H7 (cell line): ENCODE measurements around the gene PLEKHM1. TPM values are rescaled to one million over a fixed set of nuclear protein-coding genes. Genes with fewer than 3 reads are reported as not detected.

Experiments
- DNase-seq: peaks from one replicate; pipeline ENCODE4 v3.0.0; 2012
- H3K27me3 ChIP-seq: 2 replicates; pipeline ENCODE4 v1.6.0; 2011; ENCODE audit warnings: mild to moderate bottlenecking, low read length; ENCODE audit not compliant: control insufficient read depth, insufficient read depth
- H3K36me3 ChIP-seq: replicated peaks from 2 replicates; pipeline ENCODE4 v1.5.1; 2011; ENCODE audit warnings: low read length; ENCODE audit not compliant: control insufficient read depth, insufficient read depth
- H3K4me3 ChIP-seq: 2 replicates; pipeline ENCODE4 v1.5.1; 2011; ENCODE audit warnings: low read depth, mild to moderate bottlenecking, control low read depth, low read length, moderate library complexity; ENCODE audit not compliant: insufficient read depth
- total RNA-seq: library from RNA; depleted of rRNA; stranded (reverse); fragments of >200 nt; shearing (Covaris generic); gene quantifications from 2 replicates; pipeline ENCODE4 v1.2.3, GENCODE V29; 2014

PLEKHM1 gene
- total RNA-seq, 1 experiment from 2014 or later, result 5.8 TPM

DNA sequence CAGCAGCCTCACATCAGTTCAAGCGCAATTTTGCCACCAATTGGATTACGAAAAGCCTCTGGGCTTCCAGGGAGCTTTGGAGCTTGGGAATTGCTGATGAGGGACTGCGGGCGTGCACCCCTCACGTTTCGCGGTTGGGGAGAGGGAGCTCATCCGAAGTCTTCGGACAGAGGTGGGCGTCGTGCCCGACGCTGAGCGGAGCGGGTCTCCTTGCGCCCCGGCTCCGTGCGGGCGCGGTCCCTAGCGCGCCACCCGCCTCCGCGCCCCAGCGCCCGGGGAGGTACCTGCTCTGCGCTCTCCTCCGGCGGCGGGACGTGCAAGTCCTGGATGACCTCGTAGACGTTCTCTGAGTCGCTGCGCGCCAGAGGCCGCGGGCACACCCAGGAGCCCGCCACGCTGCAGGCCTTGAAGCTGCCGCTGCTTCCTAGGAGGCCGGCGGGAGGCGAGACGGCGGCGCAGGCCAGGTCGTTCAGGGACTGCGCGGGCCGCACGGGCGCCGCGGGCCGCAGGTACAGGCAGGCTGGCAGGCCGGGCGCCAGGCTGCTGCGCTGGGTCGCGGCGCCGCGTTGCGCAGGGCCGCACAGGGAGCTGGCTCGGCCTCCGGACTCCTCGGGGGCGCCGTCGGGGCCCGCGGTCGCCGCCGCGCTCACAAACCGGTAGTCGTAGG, 61.0 kb downstream of the PLEKHM1 start:
- H3K4me3 ChIP-seq, result peak overlapping the region; percentile 34
- peaks cover 50% of the 10 kb centered on the region for H3K27me3 ChIP-seq
- no peaks in the 10 kb centered on the region for H3K36me3 ChIP-seq
- DNase-seq, result peak; percentile 79

DNA sequence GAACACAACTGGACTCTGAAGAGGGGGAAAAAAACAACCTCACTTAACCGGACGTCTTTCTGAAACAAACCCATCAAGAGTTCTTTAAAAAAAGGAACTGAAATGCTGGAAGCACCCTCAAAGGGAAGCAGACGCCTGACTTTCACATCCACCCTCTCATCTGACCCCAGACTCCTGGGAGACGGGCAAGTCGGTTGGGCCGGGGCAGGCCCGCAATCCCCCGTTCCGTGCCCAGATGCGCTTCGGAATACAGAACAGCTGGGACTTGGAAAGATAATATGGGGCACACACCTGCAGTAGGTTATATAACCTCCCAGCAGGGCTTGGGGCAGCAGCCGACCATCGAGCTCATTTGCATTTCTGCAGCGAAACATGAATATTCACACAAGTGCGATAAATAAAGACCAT, 61.6 kb downstream of the PLEKHM1 start:
- H3K27me3 ChIP-seq, result peaks cover 50% of the 10 kb centered on the region
- H3K4me3 ChIP-seq, result peak overlapping the region; percentile 34
- no peaks in the 10 kb centered on the region for H3K36me3 ChIP-seq
- DNase-seq, result no peak

DNA sequence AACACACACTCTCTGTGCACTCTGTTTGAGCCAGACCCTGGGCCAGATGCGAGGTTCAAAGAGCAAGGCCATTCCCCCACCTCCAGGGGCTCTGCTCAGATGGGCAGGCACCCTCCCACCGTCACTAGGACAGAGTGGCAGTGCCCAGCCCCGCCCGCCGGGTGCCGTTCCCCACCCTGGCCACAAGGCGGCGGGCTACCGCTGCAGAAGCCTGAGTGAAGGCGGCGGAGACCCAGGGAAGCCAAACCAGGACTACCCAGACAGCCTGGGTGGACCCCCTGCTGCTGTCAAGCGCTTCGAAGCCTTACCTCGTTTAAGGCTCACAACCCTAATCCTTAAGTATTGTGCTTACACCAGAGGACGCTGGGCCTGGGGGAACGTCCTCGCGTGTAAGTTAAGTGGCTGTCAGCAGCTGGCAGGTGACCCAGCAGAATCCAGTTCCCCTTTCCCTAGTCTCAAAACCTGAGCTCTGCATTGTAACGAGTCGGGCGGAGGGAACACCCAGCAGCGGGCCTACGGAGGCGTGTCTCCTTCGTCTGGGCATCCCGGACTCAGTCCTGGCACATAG, 62.4 kb downstream of the PLEKHM1 start:
- Histone ChIP-seq H3K27me3 (peaks cover 46% of the 10 kb centered on the region), H3K36me3 (no peaks in the 10 kb centered on the region), H3K4me3 (no peak overlapping the region)
- peak; percentile 95 for DNase-seq

DNA sequence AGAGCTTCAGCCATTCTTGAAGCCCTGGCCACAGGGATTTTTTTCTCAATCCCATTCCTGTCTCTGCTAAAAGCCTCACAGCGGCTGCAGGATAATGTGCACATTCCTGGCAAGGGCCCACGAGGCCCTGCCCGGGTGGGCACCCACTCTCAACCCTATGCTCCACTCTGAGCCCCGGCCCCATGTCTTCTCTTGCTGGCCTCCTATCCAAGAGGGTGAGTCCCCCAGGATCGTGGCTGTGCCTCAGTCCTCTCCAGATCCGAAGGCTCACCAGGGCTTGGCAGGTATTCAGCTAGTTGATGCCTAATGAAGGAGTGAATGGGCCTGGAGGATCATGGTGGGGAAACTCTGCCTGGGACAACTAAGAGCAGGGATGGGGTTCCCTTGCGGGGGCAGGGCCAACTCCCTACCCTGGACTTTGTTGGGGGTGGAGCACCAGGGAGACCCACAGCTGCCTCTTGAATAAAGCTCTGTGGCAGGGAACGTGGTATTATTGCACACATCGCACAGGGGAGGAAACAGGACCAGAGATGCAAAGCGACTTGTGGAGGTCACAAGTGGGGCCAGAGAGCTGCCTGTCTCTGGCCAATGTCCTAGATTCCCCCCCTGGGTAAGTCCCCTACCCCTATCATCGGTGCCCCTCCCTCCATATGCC, 63.2 kb downstream of the PLEKHM1 start:
- peak; percentile 42 for DNase-seq
- Histone ChIP-seq H3K27me3 (peaks cover 40% of the 10 kb centered on the region), H3K4me3 (no peak overlapping the region), H3K36me3 (no peaks in the 10 kb centered on the region)

DNA sequence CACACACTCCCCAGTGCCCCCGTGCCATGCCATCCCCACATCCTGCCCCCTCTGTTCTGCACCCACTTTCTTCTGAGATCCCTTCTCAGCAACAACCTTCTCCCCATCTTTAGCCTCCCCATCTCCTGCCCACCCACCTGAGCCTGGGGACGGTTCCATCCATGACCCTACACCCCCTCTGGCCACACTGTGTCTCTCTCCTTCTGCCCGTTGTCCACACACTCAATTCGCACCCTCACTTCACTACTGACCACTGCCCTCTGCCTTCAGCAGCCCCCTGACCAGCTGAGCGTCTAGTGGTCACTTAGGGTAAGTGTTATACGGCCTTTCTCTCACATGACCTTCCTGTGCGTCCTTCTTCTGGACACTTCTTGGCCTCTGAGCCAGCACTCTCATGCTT, 64.0 kb downstream of the PLEKHM1 start:
- H3K27me3 ChIP-seq, result peaks cover 36% of the 10 kb centered on the region
- no peaks in the 10 kb centered on the region for H3K36me3 ChIP-seq
- peak; percentile 19 for DNase-seq
- no peak overlapping the region for H3K4me3 ChIP-seq

DNA sequence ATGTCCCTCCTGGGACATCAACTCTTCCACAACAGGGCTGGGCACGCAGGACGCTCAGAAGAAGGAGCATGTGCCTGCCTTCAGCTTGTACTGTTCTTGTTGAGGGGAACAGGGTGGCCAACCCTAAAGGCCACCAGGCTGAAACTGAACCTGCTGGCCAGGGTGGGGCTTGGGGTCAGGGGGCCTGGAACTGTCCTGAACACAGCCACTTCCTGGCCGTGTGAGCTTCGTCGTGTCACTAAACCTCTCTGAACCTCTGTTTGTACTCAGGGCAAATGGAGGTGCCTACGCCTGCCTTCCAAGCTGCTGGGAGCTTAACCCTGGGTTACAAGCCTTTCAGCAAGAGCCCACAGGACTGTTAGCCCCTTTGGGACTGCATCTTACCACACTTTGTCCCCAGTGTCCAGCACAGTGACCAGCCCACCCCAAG, 64.5 kb downstream of the PLEKHM1 start:
- Histone ChIP-seq H3K4me3 (no peak overlapping the region), H3K27me3 (peaks cover 31% of the 10 kb centered on the region), H3K36me3 (no peaks in the 10 kb centered on the region)
- no peak for DNase-seq

DNA sequence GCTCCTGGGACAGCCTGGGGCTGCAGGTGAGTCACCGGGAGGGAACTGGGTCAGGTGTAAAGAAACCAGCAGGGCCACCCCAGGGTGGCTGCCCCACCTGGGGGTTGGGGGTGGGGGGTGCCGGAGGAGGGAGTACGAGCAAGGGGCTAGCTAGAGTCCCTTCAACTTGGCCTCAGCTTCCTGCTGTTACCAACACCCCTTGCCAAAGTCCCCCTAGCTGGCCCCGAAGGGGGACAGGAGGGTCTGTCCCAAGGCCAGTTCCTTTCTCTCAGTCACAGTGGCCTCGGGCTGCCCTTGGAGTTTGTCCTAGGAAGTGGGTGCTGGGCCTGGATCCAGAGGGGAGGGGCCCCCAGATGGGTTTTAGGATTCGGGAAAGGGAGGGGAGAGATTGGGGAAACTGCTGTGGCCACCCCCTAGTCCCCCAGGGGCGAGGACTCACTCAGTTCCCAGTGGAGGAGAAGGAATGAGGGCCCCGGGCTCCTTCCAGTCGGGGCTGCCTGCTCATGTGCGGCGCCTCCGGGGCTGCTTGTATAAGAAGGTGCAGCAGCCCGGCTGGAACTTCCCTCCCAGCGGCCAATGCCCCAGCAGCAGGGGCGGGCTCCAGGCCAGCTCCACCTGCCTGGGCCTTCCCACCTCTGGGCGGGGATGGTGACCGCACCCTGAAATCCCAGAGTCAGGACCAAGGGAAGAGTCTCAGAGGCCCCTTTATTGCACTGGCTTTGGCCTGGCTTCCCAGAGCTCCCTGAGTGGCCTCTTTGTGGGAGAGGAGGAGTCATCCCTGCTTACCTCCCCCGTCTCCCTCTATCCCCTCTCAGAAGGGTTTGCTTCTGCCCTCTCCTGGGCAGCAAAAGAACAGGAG, 65.2 kb downstream of the PLEKHM1 start:
- Histone ChIP-seq H3K36me3 (no peaks in the 10 kb centered on the region), H3K27me3 (peaks cover 24% of the 10 kb centered on the region), H3K4me3 (peak overlapping the region; percentile 35)
- DNase-seq, result peak; percentile 91

DNA sequence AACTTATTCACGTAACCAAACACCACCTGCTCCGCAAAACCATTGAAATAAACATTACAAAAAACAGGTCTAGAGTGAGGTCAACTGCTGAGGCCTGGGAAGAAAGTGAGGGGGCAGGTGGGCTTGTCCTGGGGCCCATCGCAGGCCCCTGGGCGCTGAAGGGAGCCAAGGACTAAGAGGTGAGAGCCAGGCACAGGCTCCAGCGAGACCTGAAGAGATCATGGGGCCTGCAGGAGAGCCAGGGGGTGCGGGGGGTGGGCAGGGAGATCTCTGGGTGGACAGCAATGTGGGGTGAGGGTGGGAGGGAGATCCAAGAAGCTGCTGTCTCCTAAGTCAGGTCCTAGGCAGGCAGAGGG, 65.8 kb downstream of the PLEKHM1 start:
- peak overlapping the region; percentile 35; the same call in 1 of the 2 replicates for H3K4me3 ChIP-seq
- peaks cover 18% of the 10 kb centered on the region for H3K27me3 ChIP-seq
- peak; percentile 59 for DNase-seq
- no peaks in the 10 kb centered on the region for H3K36me3 ChIP-seq

DNA sequence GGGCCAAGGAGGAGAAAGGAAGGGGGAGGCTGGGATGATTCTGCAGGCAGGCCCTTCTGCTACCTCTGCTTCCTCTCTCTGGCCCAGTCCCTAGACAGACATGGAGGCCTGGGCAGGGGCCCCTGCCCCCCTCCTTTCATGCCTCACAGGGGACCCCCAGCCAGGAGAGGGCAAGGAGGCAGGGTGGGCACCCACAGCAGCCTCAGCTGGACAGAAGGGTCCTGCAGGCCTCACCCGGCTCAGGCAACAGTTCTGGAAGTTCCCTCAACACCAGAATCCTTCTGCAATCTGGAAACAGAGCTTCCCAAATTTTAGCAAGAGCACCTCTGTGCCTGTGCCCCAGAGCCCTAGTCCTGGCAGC, 66.6 kb downstream of the PLEKHM1 start:
- Histone ChIP-seq H3K27me3 (peaks cover 10% of the 10 kb centered on the region), H3K36me3 (no peaks in the 10 kb centered on the region), H3K4me3 (no peak overlapping the region)
- DNase-seq, result no peak

DNA sequence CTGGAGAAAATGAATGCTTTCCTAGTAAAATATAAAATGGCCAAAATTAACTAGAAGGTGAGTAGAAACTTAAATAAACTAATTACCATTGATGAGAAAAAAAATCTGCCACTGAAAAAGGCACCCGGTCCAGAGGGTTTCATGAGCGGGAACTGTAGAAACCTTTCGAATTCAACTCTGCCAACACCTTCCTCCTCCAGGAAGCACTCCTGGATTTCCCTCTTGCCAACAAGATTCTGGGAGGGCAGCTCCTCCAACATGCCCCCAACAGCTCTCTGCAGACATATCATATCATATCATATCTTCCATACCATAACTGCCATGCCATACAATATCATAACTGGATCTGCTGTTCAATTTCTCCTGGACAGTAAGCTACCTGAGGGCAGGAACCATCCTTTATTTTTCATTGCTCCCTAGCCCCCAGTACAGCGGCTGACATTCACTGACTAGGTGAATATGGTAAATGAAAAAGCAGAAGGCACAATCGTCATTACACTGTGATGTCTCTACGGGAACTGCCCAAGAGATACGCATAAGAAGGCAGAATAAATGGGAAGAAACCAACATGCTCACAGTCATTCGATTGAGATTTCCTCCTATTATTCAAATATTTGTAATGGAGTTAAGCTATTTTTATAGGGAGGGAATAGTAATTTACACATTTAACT, 67.1 kb downstream of the PLEKHM1 start:
- Histone ChIP-seq H3K4me3 (no peak overlapping the region), H3K36me3 (no peaks in the 10 kb centered on the region), H3K27me3 (peaks cover 5% of the 10 kb centered on the region)
- no peak for DNase-seq

DNA sequence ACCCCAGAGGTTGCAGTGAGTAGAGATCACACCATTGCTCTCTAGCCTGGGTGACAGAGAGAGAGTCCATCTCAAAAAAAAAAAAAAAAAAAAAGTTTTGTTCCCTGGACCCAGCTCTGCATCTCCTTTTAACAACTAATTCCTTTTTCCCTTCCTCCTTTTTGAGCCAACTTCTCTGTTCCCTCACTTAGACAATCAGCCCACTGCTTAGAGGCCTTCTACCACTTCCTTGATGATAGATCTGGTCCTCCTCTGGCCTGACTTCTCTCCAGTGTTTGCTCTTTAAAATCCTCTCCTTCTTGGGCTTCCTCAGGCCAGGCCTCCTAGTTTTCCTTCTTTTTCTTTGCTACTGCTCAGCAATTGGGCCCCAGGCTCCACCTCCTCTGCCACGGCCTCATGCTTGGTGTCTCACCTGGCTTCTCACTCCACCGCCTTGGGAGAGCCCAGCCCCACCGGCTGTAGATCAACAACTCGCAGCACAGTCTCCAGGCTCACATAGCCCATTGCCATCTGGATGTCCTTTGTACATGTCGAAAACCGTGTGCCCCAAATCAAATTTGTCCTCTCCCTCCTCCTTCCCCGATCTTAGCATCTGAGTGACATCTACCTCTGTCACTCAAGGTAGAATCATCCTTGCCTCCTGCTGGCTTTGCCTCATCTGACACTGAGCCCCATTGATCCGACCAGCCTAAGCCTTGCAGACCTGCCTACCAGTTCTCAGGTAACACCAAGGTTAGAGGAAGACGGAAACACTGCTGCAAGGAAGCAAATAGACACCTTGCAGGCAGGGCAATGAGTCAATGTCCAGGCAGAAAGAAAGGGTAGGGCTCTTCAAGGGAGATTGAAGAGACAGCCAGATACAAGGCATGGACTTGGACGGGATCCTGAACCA, 75.3 kb downstream of the PLEKHM1 start:
- H3K27me3 ChIP-seq, result no peaks in the 10 kb centered on the region
- DNase-seq, result peak; percentile 29
- no peaks in the 10 kb centered on the region for H3K36me3 ChIP-seq
- H3K4me3 ChIP-seq, result no peak overlapping the region

DNA sequence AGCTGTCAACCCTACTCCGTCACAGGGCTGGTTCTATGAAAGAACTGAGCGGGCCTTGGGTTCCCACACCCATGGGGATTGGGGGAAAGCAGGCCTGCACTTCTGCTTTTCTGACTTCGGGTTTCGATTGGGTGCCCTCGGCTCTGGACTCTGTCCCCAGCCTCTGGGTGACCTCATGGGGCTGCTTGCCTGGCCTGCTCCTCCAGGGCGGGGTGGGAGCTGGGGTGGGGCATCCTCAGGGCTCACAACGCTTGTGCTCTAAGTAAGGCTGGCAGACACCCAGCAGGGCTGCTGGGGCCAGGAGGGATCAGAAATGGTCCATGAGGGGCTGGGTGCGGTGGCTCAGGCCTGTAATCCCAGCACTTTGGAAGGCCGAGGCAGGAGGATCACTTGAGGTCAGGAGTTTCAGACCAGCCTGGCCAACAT, 77.0 kb downstream of the PLEKHM1 start:
- H3K36me3 ChIP-seq, result no peaks in the 10 kb centered on the region
- peak; percentile 36 for DNase-seq
- no peak overlapping the region for H3K4me3 ChIP-seq
- H3K27me3 ChIP-seq, result no peaks in the 10 kb centered on the region

DNA sequence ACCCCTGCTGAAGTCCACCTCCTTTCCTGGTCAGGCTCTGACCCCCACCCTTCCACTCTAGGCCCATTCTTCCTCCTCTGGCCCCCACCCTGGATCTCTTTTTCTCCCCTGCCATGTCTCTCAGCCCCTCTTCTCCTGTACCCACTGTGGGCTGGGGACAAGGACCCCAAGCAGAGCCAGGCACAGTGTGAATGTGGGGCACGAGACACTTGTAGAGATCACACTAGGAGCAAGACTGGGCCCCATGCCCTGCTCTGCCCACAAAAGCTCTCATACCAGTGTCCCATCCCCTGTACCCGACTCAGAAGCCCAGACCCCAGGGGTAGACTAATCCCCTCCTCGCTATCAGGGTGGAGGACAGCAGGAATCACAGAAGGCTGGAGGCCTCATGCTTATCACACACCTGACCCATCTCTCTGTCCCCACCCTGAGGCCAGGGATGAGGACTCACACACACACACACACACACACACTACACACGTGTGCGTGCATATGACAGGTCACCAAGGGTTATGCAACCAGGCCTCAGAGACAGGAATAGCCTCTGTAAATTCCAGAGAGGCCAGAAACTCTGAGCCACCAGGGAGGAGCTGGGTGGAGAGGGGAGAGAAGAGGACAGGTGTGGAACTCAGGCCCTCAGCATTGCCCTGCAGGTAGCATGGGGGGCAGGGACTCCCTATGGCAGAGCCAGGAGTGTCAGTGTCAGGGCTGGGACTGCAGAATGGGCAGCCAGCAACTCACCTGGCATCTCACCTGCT, 79.0 kb downstream of the PLEKHM1 start:
- no peak overlapping the region for H3K4me3 ChIP-seq
- no peak for DNase-seq
- H3K27me3 ChIP-seq, result no peaks in the 10 kb centered on the region
- H3K36me3 ChIP-seq, result no peaks in the 10 kb centered on the region
